ENCODE results near the gene CAPZB.

CAPZB gene

DNA sequence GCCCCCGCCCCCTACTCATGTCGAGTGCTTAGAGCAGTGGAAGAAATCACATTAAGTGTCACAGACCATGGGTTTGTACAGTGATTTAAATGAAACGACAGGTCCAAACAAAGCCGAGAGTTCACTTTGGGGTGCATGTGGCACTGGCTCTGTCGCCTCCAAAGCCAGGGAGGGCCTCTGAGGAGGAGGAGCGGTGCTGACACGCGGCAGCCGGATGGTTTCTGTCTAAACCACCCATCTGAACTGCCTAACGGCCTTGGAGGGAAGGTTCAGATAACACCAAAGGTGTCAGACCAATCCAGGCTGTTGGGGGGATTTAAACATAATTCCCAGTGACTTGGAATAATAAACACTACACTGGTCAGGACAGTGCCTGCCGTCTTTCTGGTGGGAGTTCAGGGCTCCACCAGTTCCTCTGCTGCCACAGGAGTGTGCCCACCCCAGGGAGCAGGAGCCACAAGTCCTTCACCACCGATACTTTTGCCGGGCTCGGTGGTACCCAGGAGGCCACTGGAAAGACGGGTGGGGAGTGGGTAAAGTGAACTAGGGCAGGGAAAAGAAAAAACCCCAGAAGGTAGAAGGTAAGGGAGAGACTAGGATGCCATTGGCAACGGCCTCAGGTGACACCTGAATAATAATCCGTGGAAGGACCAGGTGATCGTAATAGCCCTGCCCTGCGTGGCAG is 95.0 kb downstream of the CAPZB start:
- DNase-seq (ENCODE audit: low read depth in 2 of 2, low spot score in 1 of 2), result no peak

DNA sequence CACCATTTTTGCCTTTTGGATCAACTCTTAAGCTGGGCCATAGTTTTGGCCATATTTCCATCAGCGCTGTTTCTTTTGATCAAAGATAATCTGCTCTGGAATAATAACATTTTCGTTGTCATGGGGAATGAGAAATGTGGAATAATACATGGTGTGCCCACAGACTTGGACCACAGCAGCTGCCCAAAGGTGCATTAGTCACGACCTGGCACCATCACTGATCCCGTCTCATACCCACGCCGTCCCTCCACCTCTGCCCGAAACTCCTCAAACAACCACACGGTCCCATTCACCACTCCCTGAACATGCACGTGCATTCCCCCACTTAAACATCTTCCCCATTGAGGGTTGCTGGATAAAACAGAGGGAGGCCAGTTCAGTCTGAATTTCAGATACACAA is 96.4 kb downstream of the CAPZB start:
- no peak for DNase-seq (ENCODE audit: low read depth in 2 of 2, low spot score in 1 of 2)

DNA sequence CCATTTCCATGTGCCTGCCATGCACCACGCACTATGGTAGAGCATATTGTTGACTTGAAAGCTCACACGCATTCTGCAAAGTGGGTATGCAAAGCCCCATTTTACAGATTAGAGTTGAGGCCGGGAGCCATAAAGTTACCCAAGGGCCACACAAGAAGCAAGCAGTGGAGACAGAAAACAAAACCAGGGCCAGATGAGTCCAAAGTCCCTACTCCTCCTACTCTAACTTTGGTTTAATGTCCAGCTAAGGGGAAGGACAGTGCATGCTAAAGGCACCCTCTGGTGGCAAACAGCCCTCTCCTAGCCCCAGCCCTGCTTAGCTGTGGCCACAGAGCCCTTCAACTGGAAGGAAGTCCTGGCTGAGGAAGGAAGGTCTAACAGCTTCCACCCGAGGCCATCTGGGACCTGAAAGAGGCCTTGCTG is 98.3 kb downstream of the CAPZB start:
- DNase-seq (ENCODE audit: low read depth in 2 of 2, low spot score in 1 of 2), result no peak

DNA sequence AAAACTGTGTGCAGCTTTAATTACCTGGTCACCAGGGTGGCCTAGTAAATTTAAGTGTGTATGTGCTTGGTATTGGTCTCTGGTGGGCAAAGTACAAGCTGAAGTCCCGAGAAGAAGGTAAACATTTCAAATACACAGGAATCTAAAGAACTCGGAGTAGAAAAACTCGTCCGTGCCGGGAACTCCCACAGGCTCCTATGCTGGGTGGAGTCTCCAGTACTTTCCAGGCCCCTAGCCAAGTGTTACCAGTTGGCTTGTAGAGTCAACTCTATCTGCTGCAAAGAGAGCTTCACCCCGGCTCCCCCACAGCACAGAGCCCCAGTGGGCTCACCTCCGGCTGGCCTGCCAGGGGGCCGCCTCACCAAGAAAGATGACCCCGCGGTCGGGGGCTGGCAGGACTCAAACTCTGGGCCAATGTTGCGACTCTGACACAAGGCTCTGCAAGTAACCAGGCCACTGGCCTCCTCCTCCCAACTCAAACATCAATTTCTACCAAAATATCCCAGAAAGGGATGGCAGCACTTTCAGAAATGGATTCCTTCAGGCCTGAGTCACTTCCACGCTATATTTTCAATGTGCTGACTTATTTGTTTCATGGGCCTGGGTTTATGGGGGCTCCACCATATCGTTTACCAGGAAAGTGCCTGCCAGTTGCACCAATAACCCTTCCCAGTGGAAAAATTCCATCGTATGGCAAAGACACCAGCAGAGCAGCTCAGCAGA is 99.3 kb downstream of the CAPZB start:
- DNase-seq (ENCODE audit: low read depth in 2 of 2, low spot score in 1 of 2), result no peak

DNA sequence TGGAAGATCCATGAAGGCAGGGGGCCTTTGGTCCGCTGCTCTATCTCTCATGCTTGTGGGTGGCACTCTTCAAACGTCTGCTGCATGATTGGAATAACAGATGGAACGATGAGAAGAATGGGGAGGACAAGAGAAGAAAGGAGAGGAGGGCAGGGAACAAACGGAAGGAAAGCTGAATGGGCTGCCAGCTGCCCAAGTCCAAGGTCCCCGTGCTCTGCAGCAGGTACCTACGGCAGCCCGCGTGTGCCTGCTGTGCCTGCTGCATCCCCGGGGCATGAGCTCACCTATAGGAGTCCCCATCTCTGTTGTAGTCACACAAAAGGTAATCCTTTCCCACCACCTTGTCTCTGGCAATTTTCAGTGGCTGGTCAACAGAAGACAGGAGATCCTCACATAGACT is 100.1 kb downstream of the CAPZB start:
- no peak for DNase-seq (ENCODE audit: low read depth in 2 of 2, low spot score in 1 of 2)

DNA sequence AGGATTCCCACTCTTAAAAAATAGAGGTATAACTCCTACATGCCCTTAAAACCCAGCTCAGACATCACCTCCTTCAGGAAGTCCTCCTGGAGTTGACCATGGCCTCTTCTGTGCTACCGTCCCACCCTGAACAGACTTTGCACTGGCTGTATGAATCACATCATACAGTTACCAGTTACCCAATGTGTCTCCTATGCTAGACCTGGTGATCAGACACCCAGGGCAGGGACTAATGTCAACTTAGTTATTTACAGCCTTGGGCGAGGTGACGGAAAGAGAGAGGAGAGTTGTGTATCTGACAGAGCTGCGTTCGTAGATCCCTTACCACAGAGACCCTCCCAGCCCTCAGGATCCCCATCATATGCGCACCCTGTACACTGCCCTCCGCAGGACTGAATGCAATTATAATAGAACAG is 100.6 kb downstream of the CAPZB start:
- no peak for DNase-seq (ENCODE audit: low read depth in 2 of 2, low spot score in 1 of 2)

DNA sequence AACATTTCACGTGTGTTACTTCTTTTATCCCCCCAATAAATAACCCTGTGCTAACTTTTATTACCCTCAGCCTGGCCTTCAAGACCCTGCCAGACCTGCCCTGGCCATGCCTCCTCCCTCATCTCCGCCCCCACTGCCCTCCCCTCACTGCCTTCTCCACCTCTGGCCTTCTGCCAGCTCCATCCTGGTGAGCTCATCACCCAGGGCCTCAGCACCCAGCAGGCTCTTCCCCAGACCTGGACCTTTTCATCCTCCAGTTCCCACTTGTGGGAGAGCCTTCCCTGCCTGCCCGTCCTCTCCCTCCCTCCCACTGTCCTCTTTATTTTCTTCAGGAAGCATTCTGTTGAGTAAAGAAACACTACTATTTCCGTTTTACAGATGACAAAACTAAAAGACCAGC is 101.2 kb downstream of the CAPZB start:
- DNase-seq (ENCODE audit: low read depth in 2 of 2, low spot score in 1 of 2), result no peak

DNA sequence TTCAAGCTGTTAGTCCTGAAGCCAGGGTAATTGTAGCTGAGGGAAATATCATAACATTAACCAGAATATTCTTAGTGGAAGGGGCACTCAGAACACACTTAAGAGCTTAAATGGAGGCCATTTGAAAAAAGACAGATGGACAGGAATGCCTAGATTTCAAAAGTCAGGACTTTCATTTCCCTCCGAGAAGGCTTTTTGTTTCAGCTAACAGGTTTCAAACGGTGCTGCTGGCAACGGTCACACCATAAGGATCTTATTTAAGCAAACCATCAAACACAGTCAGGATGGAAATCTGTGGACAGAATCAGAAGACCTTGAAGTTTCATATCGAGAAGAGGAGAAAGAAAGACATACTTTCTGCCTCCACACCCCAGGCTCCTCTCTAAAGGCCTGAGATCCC is 103.1 kb downstream of the CAPZB start:
- no peak for DNase-seq (ENCODE audit: low read depth in 2 of 2, low spot score in 1 of 2)

DNA sequence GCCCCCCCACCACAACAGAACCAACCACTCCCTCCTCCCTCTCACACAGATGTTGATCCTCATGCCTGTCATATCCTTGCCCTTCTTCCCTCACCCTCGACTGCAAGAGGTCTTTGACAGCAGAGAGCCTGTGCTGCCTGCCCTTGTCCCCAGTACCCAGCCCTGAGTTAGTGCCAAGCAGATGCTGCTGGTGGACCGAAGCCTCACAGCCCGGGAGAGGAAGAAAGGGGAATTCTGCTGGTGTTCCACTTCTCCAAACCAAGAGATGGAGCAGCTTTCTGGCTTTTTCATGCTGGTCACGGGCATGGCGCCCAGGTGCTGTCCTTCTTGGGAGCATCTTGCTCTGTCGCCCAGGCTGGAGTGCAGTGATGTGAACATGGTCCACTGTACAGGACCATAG is 104.1 kb downstream of the CAPZB start:
- no peak for DNase-seq (ENCODE audit: low read depth in 2 of 2, low spot score in 1 of 2)

DNA sequence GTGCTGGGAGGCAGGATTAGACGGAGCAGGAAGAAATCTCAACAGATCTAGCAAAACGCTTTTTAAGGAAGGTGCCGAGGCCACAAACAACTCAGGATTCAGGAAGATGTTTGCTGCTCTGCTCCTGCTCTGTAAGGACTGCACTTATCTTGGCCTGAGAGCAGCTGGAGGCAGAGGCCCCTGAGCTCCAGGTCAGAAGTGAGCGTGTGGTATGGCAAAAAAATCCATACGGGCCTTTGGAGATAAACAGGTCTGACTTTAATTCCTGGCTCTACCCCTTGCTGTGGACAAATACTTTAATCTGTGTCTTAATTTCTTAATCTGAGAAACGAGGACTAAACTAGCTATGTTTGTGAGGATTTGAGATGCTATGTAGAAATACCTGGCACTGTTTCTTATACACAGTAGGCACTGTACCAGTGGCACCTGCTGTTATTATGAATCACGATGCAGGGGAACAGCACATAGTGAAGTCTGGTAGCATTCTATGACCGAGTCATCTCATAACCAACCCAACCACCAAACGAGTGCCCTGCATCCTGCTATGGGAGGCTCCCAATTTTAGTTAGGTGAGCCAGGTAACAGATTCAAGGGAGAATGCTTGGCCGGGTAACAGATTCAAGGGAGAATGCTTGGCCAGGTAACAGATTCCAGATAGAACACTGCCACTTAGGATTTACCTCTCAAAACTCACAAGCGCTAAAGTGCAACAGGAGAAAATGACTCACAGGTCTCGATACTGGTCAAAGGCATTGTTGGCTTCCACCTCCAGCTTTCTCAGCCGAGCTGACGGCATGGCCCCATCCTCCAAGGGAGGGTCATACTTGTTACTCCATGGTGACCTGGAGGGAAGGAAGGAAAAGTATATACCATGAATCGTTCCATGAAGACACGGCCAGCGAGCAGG is 107.3 kb downstream of the CAPZB start:
- DNase-seq (ENCODE audit: low read depth in 2 of 2, low spot score in 1 of 2), result no peak

DNA sequence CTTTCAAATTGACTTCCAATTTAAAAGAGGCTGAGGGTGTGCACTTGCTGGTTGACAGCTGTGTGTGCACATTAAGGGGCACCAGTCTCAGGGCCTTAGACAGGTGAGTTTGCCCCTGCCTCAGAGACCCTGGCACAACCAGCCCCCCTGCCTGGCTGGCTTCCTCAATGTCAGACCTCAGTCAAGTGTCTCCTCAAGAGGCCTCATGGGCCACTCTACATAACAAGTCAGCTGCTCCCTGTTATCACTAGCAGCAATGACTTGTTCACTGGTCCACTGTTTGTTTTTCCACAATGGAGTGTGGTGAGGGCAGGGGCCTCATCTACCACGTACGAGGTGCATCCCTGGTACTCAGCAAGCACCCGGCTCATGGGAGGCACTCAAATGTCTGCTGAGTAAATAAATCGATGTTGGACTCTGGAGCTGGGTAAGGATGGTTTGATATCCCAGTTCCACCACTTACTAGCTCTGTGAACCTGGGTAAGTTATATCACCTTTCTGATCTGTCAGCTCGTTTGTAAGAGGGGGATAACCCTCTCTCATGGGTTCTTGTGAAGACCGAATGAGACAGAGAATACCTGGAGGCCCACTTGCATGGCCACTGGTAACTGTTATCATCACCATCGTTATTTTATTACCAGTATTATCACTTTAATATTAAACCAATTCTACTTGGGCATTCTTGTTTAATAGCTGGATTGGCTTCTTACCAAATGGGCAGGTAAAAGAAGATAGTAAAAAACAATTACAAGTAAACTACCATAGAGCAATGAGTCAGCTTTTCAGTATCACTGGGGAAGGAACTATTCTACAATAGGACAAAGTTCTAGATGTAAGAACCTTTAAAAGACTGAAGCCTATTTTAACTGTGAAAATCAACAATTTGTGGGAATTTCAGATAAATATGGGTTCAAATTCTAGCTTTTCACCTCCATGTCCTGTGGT is 108.6 kb downstream of the CAPZB start:
- DNase-seq (ENCODE audit: low read depth in 2 of 2, low spot score in 1 of 2), result no peak

DNA sequence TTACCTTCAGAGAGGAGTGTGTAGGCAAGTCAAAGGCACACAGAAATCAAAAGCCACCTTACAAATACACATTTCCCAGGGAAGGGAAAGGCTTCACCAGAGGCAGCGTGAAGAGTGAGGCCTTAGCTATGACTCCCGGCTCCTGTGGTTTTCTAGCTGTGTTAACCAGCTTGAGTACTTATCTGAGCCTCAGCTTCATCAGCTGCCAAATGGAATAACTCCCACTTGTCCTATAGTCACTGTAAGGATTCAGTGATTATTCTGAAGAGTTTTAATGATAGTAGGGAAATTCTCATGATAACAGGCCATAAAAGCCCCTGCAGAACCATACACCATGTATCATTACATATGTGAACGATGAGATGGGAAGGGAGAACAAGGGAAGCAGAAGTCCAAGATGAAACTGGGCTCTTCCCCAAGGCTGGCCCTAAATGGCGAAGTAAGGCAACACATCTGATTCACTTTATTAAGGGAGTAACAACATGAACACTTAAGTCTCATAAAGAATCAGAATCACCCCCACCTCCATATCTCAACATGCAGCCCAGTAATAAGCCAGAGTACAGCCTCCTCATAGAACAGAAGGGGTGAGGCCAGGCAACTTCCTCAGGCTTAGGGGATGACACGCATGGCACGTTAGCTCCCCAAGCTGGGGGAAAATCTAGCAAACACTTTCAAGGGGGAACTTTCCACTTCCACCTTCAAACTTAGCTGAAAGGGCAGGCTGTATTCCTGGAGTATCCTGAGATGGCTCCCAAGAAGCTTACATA is 109.5 kb downstream of the CAPZB start:
- no peak for DNase-seq (ENCODE audit: low read depth in 2 of 2, low spot score in 1 of 2)

DNA sequence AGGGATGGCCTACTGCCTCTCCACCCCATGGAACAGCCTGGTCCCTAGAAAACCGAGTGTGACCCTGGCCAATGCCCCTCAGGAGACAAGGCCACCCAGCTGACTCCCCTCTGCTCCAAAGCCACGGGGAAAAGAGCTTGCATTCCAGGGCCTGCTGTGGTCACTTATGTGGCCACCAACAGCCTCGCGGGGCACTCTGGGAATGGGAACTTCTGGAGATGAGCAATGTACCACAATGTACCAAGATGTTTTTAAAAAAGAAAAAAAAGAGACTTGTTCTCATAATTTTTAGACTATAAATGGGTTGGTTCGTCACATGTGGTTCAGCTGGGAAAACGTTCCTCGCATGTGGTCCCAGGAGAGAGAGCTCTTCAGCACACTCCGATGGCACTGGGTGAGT is 110.4 kb downstream of the CAPZB start:
- DNase-seq (ENCODE audit: low read depth in 2 of 2, low spot score in 1 of 2), result no peak

DNA sequence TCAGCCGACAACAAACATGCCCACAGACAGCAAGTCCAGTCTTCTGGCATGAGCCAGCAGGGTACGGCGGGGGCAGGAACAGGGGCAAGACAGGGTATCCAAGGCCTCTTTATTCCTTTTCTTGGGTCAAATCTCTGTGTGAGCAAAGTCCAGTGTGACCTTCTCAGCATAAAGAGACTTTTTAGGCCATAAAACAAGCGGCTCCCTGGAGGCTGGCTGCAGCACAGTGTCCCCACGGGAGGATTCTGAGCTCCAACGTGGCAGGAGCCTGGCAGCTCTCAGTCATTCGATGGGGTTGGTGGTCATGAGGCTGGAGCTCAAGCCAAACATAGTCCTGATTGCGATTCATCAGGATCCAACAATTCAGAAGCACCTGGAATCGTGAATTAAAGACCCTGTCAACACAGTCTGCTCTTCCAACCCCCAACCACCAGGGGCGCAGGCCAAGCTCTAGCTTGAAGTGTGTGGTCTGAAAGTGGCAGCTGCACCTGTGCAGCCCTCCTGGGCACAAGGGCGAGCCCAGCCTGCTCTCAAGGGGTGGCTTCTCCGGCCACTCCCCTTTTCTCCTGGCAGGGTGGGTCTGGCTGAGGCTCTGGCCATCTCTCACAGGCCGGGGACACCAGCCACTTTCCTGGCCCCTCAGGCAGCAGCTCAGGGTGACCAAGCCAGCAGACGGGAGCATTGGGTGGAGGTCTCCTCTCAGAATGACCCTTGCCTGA is 111.1 kb downstream of the CAPZB start:
- DNase-seq (ENCODE audit: low read depth in 2 of 2, low spot score in 1 of 2), result no peak

DNA sequence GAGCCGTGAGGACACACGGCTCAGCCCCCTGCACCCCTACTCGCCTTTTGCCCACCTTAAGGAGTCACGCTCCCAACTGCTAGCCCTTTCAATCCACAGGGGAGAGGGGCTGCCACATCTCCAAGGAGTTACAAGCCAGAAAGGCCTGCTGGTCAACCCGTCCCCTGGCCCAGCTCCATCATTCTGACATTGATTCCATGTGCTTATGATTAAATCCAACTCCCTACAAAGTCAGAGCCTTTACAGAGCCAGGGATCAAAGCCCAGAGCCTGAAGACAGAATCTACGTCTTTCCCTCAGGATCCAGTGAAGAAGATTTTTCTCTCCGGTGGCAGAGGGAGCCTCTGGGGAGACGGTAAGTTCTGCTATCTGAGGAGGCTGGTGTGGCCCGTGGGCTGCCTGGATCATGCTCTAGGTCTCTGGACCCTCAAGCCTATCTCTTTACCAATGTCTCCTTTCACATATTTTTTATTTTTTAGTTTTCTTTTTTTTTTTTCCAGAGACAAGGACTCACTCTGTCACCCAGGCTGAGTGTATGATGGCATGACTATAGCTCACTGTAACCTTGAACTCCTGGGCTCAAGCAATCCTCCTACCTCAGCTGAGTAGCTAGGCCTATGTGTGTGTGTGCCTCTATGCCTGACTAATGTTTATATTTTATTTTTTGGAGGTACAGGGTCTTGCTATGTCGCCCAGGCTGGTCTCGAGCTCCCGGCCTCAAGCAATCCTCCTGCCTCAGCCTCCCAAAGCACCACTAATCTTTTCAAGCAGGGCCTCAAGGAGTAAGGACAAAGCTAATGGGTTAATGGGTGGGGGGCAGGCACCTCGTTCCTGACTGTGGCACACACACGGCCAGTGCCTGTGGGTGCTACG is 111.9 kb downstream of the CAPZB start:
- no peak for DNase-seq (ENCODE audit: low read depth in 2 of 2, low spot score in 1 of 2)

DNA sequence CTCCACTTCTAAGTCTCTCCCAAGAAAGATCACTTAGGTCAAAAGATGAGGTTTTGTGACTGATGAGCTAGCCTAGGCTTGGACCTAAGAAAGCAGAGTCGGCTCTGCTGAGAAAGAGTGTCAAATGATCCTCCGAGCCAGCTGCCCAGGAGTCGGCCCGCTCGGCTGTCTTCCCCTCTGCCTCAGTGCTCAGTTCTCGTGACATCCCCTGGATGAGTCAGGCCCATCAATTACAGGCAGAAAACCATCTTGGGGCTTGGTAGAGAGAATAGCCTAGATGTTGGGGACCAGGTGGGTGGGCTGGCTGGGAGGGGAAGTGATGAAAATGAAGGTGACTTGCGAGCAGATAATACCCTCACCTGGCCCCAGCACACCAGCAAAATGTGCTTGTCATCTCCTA is 112.7 kb downstream of the CAPZB start:
- no peak for DNase-seq (ENCODE audit: low read depth in 2 of 2, low spot score in 1 of 2)

DNA sequence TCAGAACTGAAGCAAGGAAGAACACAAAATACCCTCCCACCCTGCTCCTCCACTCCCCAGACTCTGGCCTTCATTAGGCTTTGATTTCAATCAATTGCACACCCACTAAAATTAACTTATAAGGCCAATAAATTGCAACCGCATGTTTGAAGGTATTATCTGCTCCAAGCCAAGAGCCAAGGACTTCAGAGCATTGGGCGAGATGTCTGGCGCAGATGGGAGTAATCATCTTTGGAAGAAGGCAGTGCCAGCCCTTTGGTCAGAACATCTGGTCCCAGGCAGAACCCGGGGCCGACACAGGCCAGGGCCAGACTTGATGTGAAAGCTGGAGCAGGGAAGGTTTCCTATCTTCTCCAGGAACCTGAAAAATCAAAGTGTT is 113.2 kb downstream of the CAPZB start:
- DNase-seq (ENCODE audit: low read depth in 2 of 2, low spot score in 1 of 2), result no peak

Data from stimulated activated CD8-positive, alpha-beta memory T cell treated with anti-CD3 and anti-CD28 coated beads, Interleukin-4, amount 100 ng/mL, for 1 hour (primary cell).